ENCODE data around the gene SNX10.

SNX10 gene

GRCh38 chr7:26417911-26418413, 126.3 kb downstream of the SNX10 start:
- Histone ChIP-seq H3K4me1 (ENCODE audit: control insufficient read depth in 2 of 2, insufficient read depth in 2 of 2, low read length in 2 of 2) (no peaks in the 10 kb centered on the region), H3K9ac (ENCODE audit: low read depth in 1 of 2, low read length in 2 of 2) (no peak overlapping the region), H3K36me3 (ENCODE audit: control insufficient read depth in 2 of 2, insufficient read depth in 2 of 2, low read length in 2 of 2) (no peaks in the 10 kb centered on the region), H3K27ac (ENCODE audit: low read depth in 2 of 2, low read length in 2 of 2) (no peak overlapping the region), H3K9me3 (ENCODE audit: control insufficient read depth in 2 of 2, low read length in 2 of 2) (no peaks in the 10 kb centered on the region), H3K27me3 (ENCODE audit: control insufficient read depth in 2 of 2, insufficient read depth in 2 of 2, low read length in 2 of 2) (peaks cover 0 to 2% of the 10 kb centered on the region in 2 donors), H3K4me3 (ENCODE audit: low read length in 2 of 2) (no peak overlapping the region)

- Histone ChIP-seq H3K36me3 (ENCODE audit: control insufficient read depth in 2 of 2, insufficient read depth in 2 of 2, low read length in 2 of 2) (no peaks in the 10 kb centered on the region), H3K27ac (ENCODE audit: low read depth in 2 of 2, low read length in 2 of 2) (no peak overlapping the region), H3K9ac (ENCODE audit: low read depth in 1 of 2, low read length in 2 of 2) (no peak overlapping the region), H3K27me3 (ENCODE audit: control insufficient read depth in 2 of 2, insufficient read depth in 2 of 2, low read length in 2 of 2) (peaks cover 0 to 2% of the 10 kb centered on the region in 2 donors), H3K4me1 (ENCODE audit: control insufficient read depth in 2 of 2, insufficient read depth in 2 of 2, low read length in 2 of 2) (no peaks in the 10 kb centered on the region), H3K4me3 (ENCODE audit: low read length in 2 of 2) (no peak overlapping the region), H3K9me3 (ENCODE audit: control insufficient read depth in 2 of 2, low read length in 2 of 2) (no peaks in the 10 kb centered on the region)
Measured at GRCh38 chr7:26419198-26419597, 127.5 kb downstream of the SNX10 start.

- H3K9me3 ChIP-seq (ENCODE audit: control insufficient read depth in 2 of 2, low read length in 2 of 2), result no peaks in the 10 kb centered on the region
- H3K4me1 ChIP-seq (ENCODE audit: control insufficient read depth in 2 of 2, insufficient read depth in 2 of 2, low read length in 2 of 2), result no peaks in the 10 kb centered on the region
- H3K36me3 ChIP-seq (ENCODE audit: control insufficient read depth in 2 of 2, insufficient read depth in 2 of 2, low read length in 2 of 2), result no peaks in the 10 kb centered on the region
- H3K27ac ChIP-seq (ENCODE audit: low read depth in 2 of 2, low read length in 2 of 2), result no peak overlapping the region
- peaks cover 0 to 2% of the 10 kb centered on the region in 2 donors for H3K27me3 ChIP-seq (ENCODE audit: control insufficient read depth in 2 of 2, insufficient read depth in 2 of 2, low read length in 2 of 2)
- H3K9ac ChIP-seq (ENCODE audit: low read depth in 1 of 2, low read length in 2 of 2), result no peak overlapping the region
- no peak overlapping the region for H3K4me3 ChIP-seq (ENCODE audit: low read length in 2 of 2)
Measured at GRCh38 chr7:26420422-26421019, 128.9 kb downstream of the SNX10 start.

GRCh38 chr7:26422761-26423160, 131.1 kb downstream of the SNX10 start:
- no peak overlapping the region for H3K27ac ChIP-seq (ENCODE audit: low read depth in 2 of 2, low read length in 2 of 2)
- H3K9ac ChIP-seq (ENCODE audit: low read depth in 1 of 2, low read length in 2 of 2), result no peak overlapping the region
- peaks cover 0 to 2% of the 10 kb centered on the region in 2 donors for H3K27me3 ChIP-seq (ENCODE audit: control insufficient read depth in 2 of 2, insufficient read depth in 2 of 2, low read length in 2 of 2)
- no peaks in the 10 kb centered on the region for H3K9me3 ChIP-seq (ENCODE audit: control insufficient read depth in 2 of 2, low read length in 2 of 2)
- no peak overlapping the region for H3K4me3 ChIP-seq (ENCODE audit: low read length in 2 of 2)
- H3K36me3 ChIP-seq (ENCODE audit: control insufficient read depth in 2 of 2, insufficient read depth in 2 of 2, low read length in 2 of 2), result no peaks in the 10 kb centered on the region
- H3K4me1 ChIP-seq (ENCODE audit: control insufficient read depth in 2 of 2, insufficient read depth in 2 of 2, low read length in 2 of 2), result no peaks in the 10 kb centered on the region

GRCh38 chr7:26423436-26423835, 131.8 kb downstream of the SNX10 start:
- Histone ChIP-seq H3K36me3 (ENCODE audit: control insufficient read depth in 2 of 2, insufficient read depth in 2 of 2, low read length in 2 of 2) (no peaks in the 10 kb centered on the region), H3K4me3 (ENCODE audit: low read length in 2 of 2) (no peak overlapping the region), H3K9ac (ENCODE audit: low read depth in 1 of 2, low read length in 2 of 2) (no peak overlapping the region), H3K27me3 (ENCODE audit: control insufficient read depth in 2 of 2, insufficient read depth in 2 of 2, low read length in 2 of 2) (peaks cover 0 to 2% of the 10 kb centered on the region in 2 donors), H3K27ac (ENCODE audit: low read depth in 2 of 2, low read length in 2 of 2) (no peak overlapping the region), H3K4me1 (ENCODE audit: control insufficient read depth in 2 of 2, insufficient read depth in 2 of 2, low read length in 2 of 2) (no peaks in the 10 kb centered on the region), H3K9me3 (ENCODE audit: control insufficient read depth in 2 of 2, low read length in 2 of 2) (no peaks in the 10 kb centered on the region)

Data from mucosa of rectum (tissue), 2 donors.